ENCODE measurements around the gene PIP5K1A. TPM values are rescaled to one million over a fixed set of nuclear protein-coding genes. Genes with fewer than 3 reads are reported as not detected.
"Not testable (repeated sequence)": the region's sequence is repeated elsewhere in the genome, so short reads cannot be mapped to it uniquely, and the experiment has no call there.

The PIP5K1A gene
- total RNA-seq, 2 donors from 2014 or later, result 35.6 to 41.8 TPM

- Histone ChIP-seq H3K9me3 (no peaks in the 10 kb centered on the region), H3K4me1 (peaks cover 0 to 15% of the 10 kb centered on the region in 2 donors), H3K4me3 (no peak overlapping the region), H3K27me3 (no peaks in the 10 kb centered on the region), H3K27ac (no peak overlapping the region), H3K36me3 (peaks cover 64% of the 10 kb centered on the region)
- no peak for TF ChIP-seq CTCF (IDR thresholded peaks at IDR 0.05)
- no peak for DNase-seq (ENCODE audit: low spot score)
Observed at GRCh38 chr1:151184211-151184610, 14.1 kb upstream of the PIP5K1A start.

- H3K36me3 ChIP-seq, result peaks cover 37% of the 10 kb centered on the region
- no peak overlapping the region for H3K4me3 ChIP-seq
- H3K27ac ChIP-seq, result no peak overlapping the region
- no peaks in the 10 kb centered on the region for H3K9me3 ChIP-seq
- no peak for TF ChIP-seq CTCF (IDR thresholded peaks at IDR 0.05)
- DNase-seq (ENCODE audit: low spot score), result no peak
- H3K4me1 ChIP-seq, result peaks cover 0 to 18% of the 10 kb centered on the region in 2 donors
- H3K27me3 ChIP-seq, result no peaks in the 10 kb centered on the region
Observed at GRCh38 chr1:151187205-151187604, 11.1 kb upstream of the PIP5K1A start.

- DNase-seq (ENCODE audit: low spot score); H3K27ac ChIP-seq; H3K27me3 ChIP-seq; H3K9me3 ChIP-seq: not testable (repeated sequence)
- H3K4me1 ChIP-seq, result peaks cover 0 to 18% of the 10 kb centered on the region in 2 donors
- H3K4me3 ChIP-seq, result peak overlapping the region in 1 of 2 donors; percentile 83
- H3K36me3 ChIP-seq, result peaks cover 24% of the 10 kb centered on the region
Observed at GRCh38 chr1:151188667-151189066, 9.7 kb upstream of the PIP5K1A start.

GRCh38 chr1:151189637-151190445 lies 8.5 kb upstream of the PIP5K1A start, which contains the start of gene VPS72:
TSS of gene VPS72 (minus strand) at chr1:151190197. CDS start at chr1:151190121, 76 bp downstream.
- Histone ChIP-seq H3K4me3 (peak within 1 kb of the TSS; percentile 69 to 83), H3K27ac (peak within 1 kb of the TSS; percentile 85 to 86), H3K4me1 (peaks cover 0 to 18% of the 10 kb centered on the region in 2 donors), H3K27me3 (no peaks in the 10 kb centered on the region), H3K9me3 (no peaks in the 10 kb centered on the region), H3K36me3 (peaks cover 12% of the 10 kb centered on the region)
- no peak for TF ChIP-seq CTCF (IDR thresholded peaks at IDR 0.05)
- peak; percentile 88 for DNase-seq (ENCODE audit: low spot score)

GRCh38 chr1:151192047-151192446 lies 6.3 kb upstream of the PIP5K1A start:
- TF ChIP-seq CTCF (IDR thresholded peaks at IDR 0.05), result no peak
- H3K27me3 ChIP-seq, result no peaks in the 10 kb centered on the region
- no peak for DNase-seq (ENCODE audit: low spot score)
- H3K4me1 ChIP-seq, result peaks cover 0 to 18% of the 10 kb centered on the region in 2 donors
- H3K36me3 ChIP-seq, result no peaks in the 10 kb centered on the region
- no peaks in the 10 kb centered on the region for H3K9me3 ChIP-seq
- no peak overlapping the region for H3K4me3 ChIP-seq
- no peak overlapping the region for H3K27ac ChIP-seq

GRCh38 chr1:151193304-151193703 lies 5.0 kb upstream of the PIP5K1A start:
- Histone ChIP-seq H3K36me3 (no peaks in the 10 kb centered on the region), H3K9me3 (no peaks in the 10 kb centered on the region), H3K4me3 (no peak overlapping the region), H3K4me1 (peaks cover 0 to 18% of the 10 kb centered on the region in 2 donors), H3K27ac (no peak overlapping the region), H3K27me3 (no peaks in the 10 kb centered on the region)
- TF ChIP-seq CTCF (IDR thresholded peaks at IDR 0.05), result no peak
- no peak for DNase-seq (ENCODE audit: low spot score)
